D721Med (cell line): ENCODE results near the gene ANKRD31.
A peak's percentile ranks its signal among the peaks of the same experiment; 100 is the strongest.
"Not testable (repeated sequence)": the region's sequence is repeated elsewhere in the genome, so short reads cannot be mapped to it uniquely, and the experiment has no call there.

Experiments used
- DNase-seq: peaks from one replicate; pipeline ENCODE4 v3.0.0; 2011; ENCODE audit warnings: low spot score; ENCODE audit not compliant: insufficient read length
- FAIRE-seq: peaks from 2 replicates; lab custom pipeline; 2011; peaks lifted over from hg19 to GRCh38; lab: Jason Lieb, UNC
- CTCF ChIP-seq: IDR thresholded peaks from 2 replicates; pipeline ENCODE4 v1.5.1; 2012; ENCODE audit warnings: mild to moderate bottlenecking, control low read depth; ENCODE audit not compliant: insufficient read depth; ENCODE audit errors: missing control alignments

ANKRD31 gene

GRCh38 chr5:75277463-75277862, 40.8 kb upstream of the ANKRD31 start:
- DNase-seq = no peak
- no peak for FAIRE-seq
- TF ChIP-seq CTCF = no peak

GRCh38 chr5:75275756-75276155, 39.1 kb upstream of the ANKRD31 start:
- FAIRE-seq (no peak), DNase-seq (no peak)

GRCh38 chr5:75275147-75275546, 38.5 kb upstream of the ANKRD31 start:
- no peak for DNase-seq
- no peak for FAIRE-seq
- no peak for TF ChIP-seq CTCF

More at GRCh38 chr5:75275756-75276155, 39.1 kb upstream of the ANKRD31 start:
- no peak for TF ChIP-seq CTCF

GRCh38 chr5:75274486-75274885, 37.8 kb upstream of the ANKRD31 start:
- no peak for TF ChIP-seq CTCF
- FAIRE-seq (no peak), DNase-seq (no peak)

GRCh38 chr5:75270605-75271004, 33.9 kb upstream of the ANKRD31 start:
- FAIRE-seq, DNase-seq: not testable (repeated sequence)

GRCh38 chr5:75265731-75266130, 29.1 kb upstream of the ANKRD31 start:
- DNase-seq = no peak
- no peak for FAIRE-seq
- TF ChIP-seq CTCF = peak; percentile 81

GRCh38 chr5:75262271-75262670, 25.6 kb upstream of the ANKRD31 start:
- FAIRE-seq (no peak), DNase-seq (no peak)
- no peak for TF ChIP-seq CTCF

- no peak for TF ChIP-seq CTCF
- no peak for FAIRE-seq
- DNase-seq = no peak
These were observed 24.0 kb upstream of the ANKRD31 start for GRCh38 chr5:75260708-75261107.

GRCh38 chr5:75250452-75250851, 13.8 kb upstream of the ANKRD31 start:
- DNase-seq, FAIRE-seq: not testable (repeated sequence)
